HUES64 (cell line): Measurements from ENCODE around the gene TMEM41B.
"Not testable (repeated sequence)": the region's sequence is repeated elsewhere in the genome, so short reads cannot be mapped to it uniquely, and the experiment has no call there.

Source experiments
- H3K27ac ChIP-seq: 2 replicates; pipeline ENCODE4 v1.7.0; 2013; ENCODE audit warnings: low read depth, low read length, inconsistent platforms
- H3K27me3 ChIP-seq: 2 replicates; pipeline ENCODE4 v1.6.1; 2013; ENCODE audit warnings: mild to moderate bottlenecking, low read length; ENCODE audit not compliant: insufficient read depth
- H3K36me3 ChIP-seq: 2 replicates; pipeline ENCODE4 v1.6.1; 2013; ENCODE audit warnings: mild to moderate bottlenecking, low read length; ENCODE audit not compliant: insufficient read depth
- H3K4me1 ChIP-seq: 2 replicates; pipeline ENCODE4 v1.6.1; 2013; ENCODE audit warnings: mild to moderate bottlenecking, low read length, moderate library complexity; ENCODE audit not compliant: insufficient read depth
- H3K4me3 ChIP-seq: 2 replicates; pipeline ENCODE4 v1.5.1; 2013; ENCODE audit warnings: mild to moderate bottlenecking, low read length, moderate library complexity
- H3K9ac ChIP-seq: 2 replicates; pipeline ENCODE4 v1.6.1; 2013; ENCODE audit warnings: mild to moderate bottlenecking, low read depth, low read length
- H3K9me3 ChIP-seq: 2 replicates; pipeline ENCODE4 v1.6.1; 2013; ENCODE audit warnings: low read depth, low read length; ENCODE audit not compliant: insufficient read depth
- WGBS: fragments of 150-250, 120-280 bp; methylation state at CpG from one replicate; pipeline ENCODE4 v1.1.7; 2013; ENCODE audit warnings: missing lambda C conversion rate; 5-methylcytosine and 5-hydroxymethylcytosine counted together

Gene TMEM41B

GRCh38 chr11:9253086-9253485 is 61.3 kb downstream of the TMEM41B start:
- Histone ChIP-seq H3K4me1 (peaks cover 4% of the 10 kb centered on the region; the same call in 1 of the 2 replicates), H3K4me3 (no peak overlapping the region), H3K9ac (no peak overlapping the region), H3K9me3 (no peaks in the 10 kb centered on the region), H3K27ac (no peak overlapping the region), H3K36me3 (peaks cover 4% of the 10 kb centered on the region; the same call in 1 of the 2 replicates), H3K27me3 (no peaks in the 10 kb centered on the region)
- 94% methylated on average over 3 of the region's 3 CpGs for WGBS

- H3K9me3 ChIP-seq: no peaks in the 10 kb centered on the region
- H3K4me1 ChIP-seq: peaks cover 4% of the 10 kb centered on the region; the same call in 1 of the 2 replicates
- peaks cover 4% of the 10 kb centered on the region; the same call in 1 of the 2 replicates for H3K36me3 ChIP-seq
- no peak overlapping the region for H3K9ac ChIP-seq
- H3K27ac ChIP-seq: no peak overlapping the region
- H3K27me3 ChIP-seq: no peaks in the 10 kb centered on the region
- no peak overlapping the region for H3K4me3 ChIP-seq
- 95% methylated on average over 3 of the region's 3 CpGs for WGBS
Measured at GRCh38 chr11:9251311-9251710, 63.1 kb downstream of the TMEM41B start.

GRCh38 chr11:9250139-9250582 is 64.2 kb downstream of the TMEM41B start:
- 79% methylated on average over 2 of the region's 2 CpGs for WGBS
- H3K9me3 ChIP-seq: no peaks in the 10 kb centered on the region
- peaks cover 4% of the 10 kb centered on the region; the same call in 1 of the 2 replicates for H3K4me1 ChIP-seq
- H3K27me3 ChIP-seq: no peaks in the 10 kb centered on the region
- no peak overlapping the region for H3K27ac ChIP-seq
- no peak overlapping the region for H3K9ac ChIP-seq
- peaks cover 2% of the 10 kb centered on the region; the same call in 1 of the 2 replicates for H3K36me3 ChIP-seq
- H3K4me3 ChIP-seq: no peak overlapping the region

GRCh38 chr11:9249252-9249651 is 65.1 kb downstream of the TMEM41B start:
- WGBS: 94% methylated on average over 7 of the region's 7 CpGs
- peaks cover 4% of the 10 kb centered on the region; the same call in 1 of the 2 replicates for H3K4me1 ChIP-seq

GRCh38 chr11:9247863-9248262 is 66.5 kb downstream of the TMEM41B start:
- H3K9me3 ChIP-seq: no peaks in the 10 kb centered on the region
- no peaks in the 10 kb centered on the region for H3K27me3 ChIP-seq
- H3K27ac ChIP-seq: no peak overlapping the region
- no peaks in the 10 kb centered on the region for H3K36me3 ChIP-seq
- H3K9ac ChIP-seq: no peak overlapping the region
- 96% methylated on average over 3 of the region's 3 CpGs for WGBS
- H3K4me3 ChIP-seq: no peak overlapping the region
- H3K4me1 ChIP-seq: peaks cover 4% of the 10 kb centered on the region; the same call in 1 of the 2 replicates

More at GRCh38 chr11:9249252-9249651, 65.1 kb downstream of the TMEM41B start:
- Histone ChIP-seq H3K27me3 (no peaks in the 10 kb centered on the region), H3K9ac (no peak overlapping the region), H3K27ac (no peak overlapping the region), H3K9me3 (no peaks in the 10 kb centered on the region), H3K4me3 (no peak overlapping the region), H3K36me3 (no peaks in the 10 kb centered on the region)

GRCh38 chr11:9236242-9236641 is 78.2 kb downstream of the TMEM41B start:
- not testable (repeated sequence) for H3K27ac ChIP-seq, H3K9me3 ChIP-seq, H3K9ac ChIP-seq, H3K36me3 ChIP-seq, H3K4me3 ChIP-seq, H3K27me3 ChIP-seq
- H3K4me1 ChIP-seq: peaks cover 12% of the 10 kb centered on the region
- WGBS: 96% methylated on average over 9 of the region's 10 CpGs

GRCh38 chr11:9232482-9232881 is 81.9 kb downstream of the TMEM41B start:
- H3K9ac ChIP-seq: no peak overlapping the region
- H3K36me3 ChIP-seq: 0 out of 2 replicates have a peak, but pooled peaks cover 4% of the 10 kb centered on the region
- H3K4me3 ChIP-seq: no peak overlapping the region
- no peak overlapping the region for H3K27ac ChIP-seq
- WGBS: 65% methylated on average over 3 of the region's 3 CpGs
- peaks cover 42% of the 10 kb centered on the region for H3K4me1 ChIP-seq
- peaks cover 6% of the 10 kb centered on the region; the same call in 1 of the 2 replicates for H3K27me3 ChIP-seq
- peaks cover 8% of the 10 kb centered on the region; the same call in 1 of the 2 replicates for H3K9me3 ChIP-seq

GRCh38 chr11:9231848-9232177 is 82.6 kb downstream of the TMEM41B start:
- 0 out of 2 replicates have a peak, but pooled peaks cover 4% of the 10 kb centered on the region for H3K36me3 ChIP-seq
- H3K9ac ChIP-seq: no peak overlapping the region
- H3K9me3 ChIP-seq: peaks cover 8% of the 10 kb centered on the region; the same call in 1 of the 2 replicates
- 4% methylated on average over 1 of the region's 1 CpG for WGBS
- peak overlapping the region; percentile 28; the same call in 1 of the 2 replicates for H3K4me3 ChIP-seq
- peak overlapping the region; percentile 17; the same call in 1 of the 2 replicates for H3K27ac ChIP-seq
- peaks cover 6% of the 10 kb centered on the region; the same call in 1 of the 2 replicates for H3K27me3 ChIP-seq
- peaks cover 42% of the 10 kb centered on the region for H3K4me1 ChIP-seq
